Endodermal cell (in vitro differentiated cells): Measurements from ENCODE around the gene AP1S1. TPM values are rescaled to one million over a fixed set of nuclear protein-coding genes. Genes with fewer than 3 reads are reported as not detected.

Experiments used
- DNase-seq: peaks from one replicate; pipeline ENCODE4 v3.0.0-alpha.2; 2017
- H3K27ac ChIP-seq: 2 replicates; pipeline ENCODE4 v1.5.1; 2013; ENCODE audit warnings: mild to moderate bottlenecking, low read depth, low read length, moderate library complexity
- H3K27me3 ChIP-seq: 2 replicates; pipeline ENCODE4 v1.6.1; 2013; ENCODE audit warnings: mild to moderate bottlenecking, low read length, moderate library complexity; ENCODE audit not compliant: insufficient read depth, control insufficient read depth, poor library complexity, severe bottlenecking
- H3K36me3 ChIP-seq: 2 replicates; pipeline ENCODE4 v1.7.0; 2013; ENCODE audit warnings: mild to moderate bottlenecking, low read length, moderate library complexity; ENCODE audit not compliant: control insufficient read depth, insufficient read depth
- H3K4me1 ChIP-seq: one replicate; pipeline ENCODE4 v1.7.0; 2013; ENCODE audit warnings: low read length; ENCODE audit not compliant: control insufficient read depth, insufficient read depth
- H3K4me3 ChIP-seq: 2 replicates; pipeline ENCODE4 v1.5.1; 2013; ENCODE audit warnings: mild to moderate bottlenecking, low read length, moderate library complexity
- H3K9ac ChIP-seq: 2 replicates; pipeline ENCODE4 v1.6.1; 2013; ENCODE audit warnings: mild to moderate bottlenecking, low read length, moderate library complexity; ENCODE audit not compliant: poor library complexity, severe bottlenecking; ENCODE audit errors: extremely low read depth
- H3K9me3 ChIP-seq: 2 replicates; pipeline ENCODE4 v1.6.1; 2013; ENCODE audit warnings: mild to moderate bottlenecking, low read length, moderate library complexity; ENCODE audit not compliant: control insufficient read depth
- H3K27ac Mint-ChIP-seq: 2 replicates; pipeline ENCODE4 v1.8.0; 2020; ENCODE audit warnings: mixed read lengths
- H3K27me3 Mint-ChIP-seq: 2 replicates; pipeline ENCODE4 v1.8.0; 2021; ENCODE audit warnings: mild to moderate bottlenecking, mixed read lengths; ENCODE audit not compliant: insufficient read depth
- H3K36me3 Mint-ChIP-seq: 2 replicates; pipeline ENCODE4 v1.8.0; 2020; ENCODE audit warnings: low read depth, mixed read lengths
- H3K4me1 Mint-ChIP-seq: 2 replicates; pipeline ENCODE4 v1.8.0; 2020; ENCODE audit warnings: mixed read lengths
- H3K4me3 Mint-ChIP-seq: 2 replicates; pipeline ENCODE4 v1.8.0; 2020; ENCODE audit warnings: mild to moderate bottlenecking, moderate library complexity, mixed read lengths
- H3K9me3 Mint-ChIP-seq: 2 replicates; pipeline ENCODE4 v1.8.0; 2020; ENCODE audit warnings: mild to moderate bottlenecking, mixed read lengths
- WGBS, 2 experiments: methylation state at CpG; one replicate each; pipeline versions ENCODE4 v1.1.5 to v1.1.7; 2013; ENCODE audit warnings: missing lambda C conversion rate in 2 of 2, mixed read lengths in 1 of 2; ENCODE audit not compliant: insufficient coverage in 1 of 2, insufficient read length in 1 of 2; 5-methylcytosine and 5-hydroxymethylcytosine counted together
- total RNA-seq, 2 donors: library from RNA; stranded (reverse); fragmentation: NEBNext Ultra II Directional in 1 of 2; extraction: Animal tissue kit (Norgen Biotek cat#: 25700) in 1 of 2; gene quantifications; 2 replicates in 1 of 2; 3 replicates in 1 of 2; pipeline ENCODE4 v1.2.1, GENCODE V29; 2021
- TF ChIP-seq, protein P1 (sequence below): fragments of 200-600 bp; sonication (generic); conservative IDR thresholded peaks from 2 replicates; pipeline ENCODE4 v1.5.0; 2021; ENCODE audit warnings: antibody characterized with exemption, mild to moderate bottlenecking

The AP1S1 gene
- total RNA-seq, 2 donors from 2014 or later: 43.8 to 50.2 TPM

GRCh38 chr7:101177644-101178043 lies 23.4 kb downstream of the AP1S1 start:
- TF ChIP-seq, protein P1, sequence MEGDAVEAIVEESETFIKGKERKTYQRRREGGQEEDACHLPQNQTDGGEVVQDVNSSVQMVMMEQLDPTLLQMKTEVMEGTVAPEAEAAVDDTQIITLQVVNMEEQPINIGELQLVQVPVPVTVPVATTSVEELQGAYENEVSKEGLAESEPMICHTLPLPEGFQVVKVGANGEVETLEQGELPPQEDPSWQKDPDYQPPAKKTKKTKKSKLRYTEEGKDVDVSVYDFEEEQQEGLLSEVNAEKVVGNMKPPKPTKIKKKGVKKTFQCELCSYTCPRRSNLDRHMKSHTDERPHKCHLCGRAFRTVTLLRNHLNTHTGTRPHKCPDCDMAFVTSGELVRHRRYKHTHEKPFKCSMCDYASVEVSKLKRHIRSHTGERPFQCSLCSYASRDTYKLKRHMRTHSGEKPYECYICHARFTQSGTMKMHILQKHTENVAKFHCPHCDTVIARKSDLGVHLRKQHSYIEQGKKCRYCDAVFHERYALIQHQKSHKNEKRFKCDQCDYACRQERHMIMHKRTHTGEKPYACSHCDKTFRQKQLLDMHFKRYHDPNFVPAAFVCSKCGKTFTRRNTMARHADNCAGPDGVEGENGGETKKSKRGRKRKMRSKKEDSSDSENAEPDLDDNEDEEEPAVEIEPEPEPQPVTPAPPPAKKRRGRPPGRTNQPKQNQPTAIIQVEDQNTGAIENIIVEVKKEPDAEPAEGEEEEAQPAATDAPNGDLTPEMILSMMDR: no peak
- Mint-ChIP-seq H3K4me1 (peaks cover 12% of the 10 kb centered on the region), H3K9me3 (peaks cover 2% of the 10 kb centered on the region), H3K27me3 (peaks cover 100% of the 10 kb centered on the region), H3K4me3 (no peak overlapping the region), H3K27ac (no peak overlapping the region), H3K36me3 (peaks cover 2% of the 10 kb centered on the region)
- WGBS, 2 experiments: 90% methylated on average over 2 of the region's 2 CpGs
- no peak overlapping the region for H3K4me3 ChIP-seq
- H3K36me3 ChIP-seq: no peaks in the 10 kb centered on the region
- no peaks in the 10 kb centered on the region for H3K9me3 ChIP-seq
- no peak overlapping the region for H3K27ac ChIP-seq
- no peaks in the 10 kb centered on the region for H3K4me1 ChIP-seq
- peaks cover 81% of the 10 kb centered on the region for H3K27me3 ChIP-seq
- DNase-seq: no peak
- H3K9ac ChIP-seq: no peak overlapping the region

- Mint-ChIP-seq H3K4me3 (peak overlapping the region; percentile 49), H3K27ac (no peak overlapping the region), H3K36me3 (peaks cover under 1% of the 10 kb centered on the region), H3K27me3 (peaks cover 87% of the 10 kb centered on the region), H3K4me1 (peaks cover 10% of the 10 kb centered on the region), H3K9me3 (peaks cover 1% of the 10 kb centered on the region)
- DNase-seq: peak; percentile 71
- Histone ChIP-seq H3K9me3 (no peaks in the 10 kb centered on the region), H3K4me3 (peak overlapping the region; percentile 56), H3K36me3 (no peaks in the 10 kb centered on the region), H3K27ac (peak overlapping the region; percentile 60), H3K9ac (no peak overlapping the region), H3K4me1 (no peaks in the 10 kb centered on the region), H3K27me3 (peaks cover 67% of the 10 kb centered on the region)
- TF ChIP-seq, protein P1: no peak
- WGBS, 2 experiments: 5 to 6% methylated on average over 10 to 20 of the region's 20 CpGs
Measured at GRCh38 chr7:101179117-101179516, 24.8 kb downstream of the AP1S1 start.

DNA sequence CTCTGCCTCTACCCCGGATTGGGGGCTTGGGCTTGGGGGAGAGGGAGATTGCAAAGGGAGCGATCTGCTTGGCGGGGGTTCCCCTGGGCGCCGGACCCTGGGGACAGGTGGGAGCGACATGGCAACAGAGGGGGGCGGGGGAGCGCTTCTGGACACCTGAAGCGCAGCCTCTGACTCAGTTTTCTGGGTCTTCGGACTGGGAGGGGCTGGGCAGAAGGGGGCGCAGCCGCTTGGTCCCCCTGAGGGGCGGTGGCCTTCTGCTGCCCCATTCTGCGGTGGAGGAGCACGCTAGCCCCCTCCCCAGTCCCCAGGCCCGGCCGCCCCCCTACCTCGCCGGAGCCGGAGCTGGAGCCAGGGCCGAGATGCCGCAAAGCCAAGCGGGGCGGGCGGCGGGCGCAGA lies 25.4 kb downstream of the AP1S1 start:
- DNase-seq: peak; percentile 62
- peaks cover 8% of the 10 kb centered on the region for H3K4me1 Mint-ChIP-seq
- no peaks in the 10 kb centered on the region for H3K9me3 Mint-ChIP-seq
- H3K27me3 Mint-ChIP-seq: peaks cover 83% of the 10 kb centered on the region
- peak overlapping the region; percentile 56 for H3K4me3 ChIP-seq
- no peak overlapping the region for H3K27ac Mint-ChIP-seq
- TF ChIP-seq, protein P1: no peak
- no peaks in the 10 kb centered on the region for H3K4me1 ChIP-seq
- WGBS, 2 experiments: 2 to 3% methylated on average over 13 to 27 of the region's 27 CpGs
- no peaks in the 10 kb centered on the region for H3K36me3 Mint-ChIP-seq
- H3K27me3 ChIP-seq: peaks cover 61% of the 10 kb centered on the region
- no peak overlapping the region for H3K9ac ChIP-seq
- H3K4me3 Mint-ChIP-seq: peak overlapping the region; percentile 49
- no peaks in the 10 kb centered on the region for H3K9me3 ChIP-seq
- no peak overlapping the region for H3K27ac ChIP-seq
- no peaks in the 10 kb centered on the region for H3K36me3 ChIP-seq
